Measurements from ENCODE around the gene CUEDC1. TPM values are rescaled to one million over a fixed set of nuclear protein-coding genes. Genes with fewer than 3 reads are reported as not detected.

CUEDC1 gene
- total and polyA plus RNA-seq, 11 donors: 29.6 to 68.5 (median 42.2) TPM

DNA sequence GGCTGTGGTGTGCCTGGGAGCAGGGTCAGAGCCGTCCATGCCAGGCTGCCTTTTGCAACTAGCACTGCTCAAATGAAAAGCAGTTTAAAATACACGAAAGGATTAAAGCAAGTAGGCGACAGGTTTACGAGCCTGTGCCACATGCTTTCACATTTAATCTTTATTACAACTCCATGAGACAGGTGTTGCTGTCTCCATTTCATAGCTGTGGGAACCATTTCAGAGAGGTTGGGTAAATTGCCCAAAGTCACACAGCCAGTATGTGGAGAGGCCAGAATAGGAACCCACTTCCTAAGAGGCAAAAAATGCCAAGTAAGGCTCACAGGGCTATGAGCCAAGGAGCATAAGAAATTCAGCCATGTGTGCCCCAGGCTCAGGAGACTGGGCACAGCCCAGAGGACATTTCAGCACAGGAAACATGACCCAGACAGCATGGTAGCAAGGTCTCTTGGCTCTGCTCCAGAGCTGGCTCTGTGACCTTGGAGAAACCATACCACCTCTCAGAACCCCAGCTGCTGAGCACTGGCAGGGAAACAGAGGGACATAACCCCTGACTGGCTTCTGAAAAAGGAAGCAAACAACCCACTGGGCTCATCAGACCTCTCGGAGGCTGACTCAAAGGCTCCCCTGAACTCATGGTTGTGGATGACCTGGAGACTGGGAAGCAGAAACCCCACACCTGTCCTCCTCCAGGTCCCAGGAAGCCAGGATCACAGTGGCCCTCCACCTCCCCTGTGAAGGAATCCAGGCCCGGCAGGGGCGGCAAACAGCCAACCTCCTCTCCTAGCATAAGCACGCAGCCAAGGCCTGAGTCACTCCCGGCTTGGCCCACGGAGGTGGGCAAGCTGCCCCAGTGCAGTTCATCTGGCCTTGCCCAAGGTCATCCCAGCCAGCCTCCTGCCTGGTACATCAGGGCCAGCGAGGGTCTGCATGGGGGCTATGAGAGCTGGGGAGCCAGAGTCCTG, 65.0 kb downstream of the CUEDC1 start:
- intact Hi-C loops (cut with DNase I): loop anchor here (2.0 to 5.0 kb wide), 12 partner anchors 15 to 105 kb away; partner anchors contain the start of genes MRPS23 (in 3 of the 10), VEZF1 (in 2 of the 10) and CUEDC1 (in 1 of the 10)
- Histone ChIP-seq H3K27ac (peak overlapping the region; percentile 92 to 100 (median 97)), H3K4me1 (peaks cover 6 to 73% (median 67%) of the 10 kb centered on the region in 12 donors), H3K4me3 (no peak overlapping the region), H3K9me3 (no peaks in the 10 kb centered on the region), H3K36me3 (peaks cover 0 to 6% (median 3%) of the 10 kb centered on the region in 9 donors), H3K27me3 (no peaks in the 10 kb centered on the region)
- DNase-seq (peak; percentile 86 to 94 (median 93)), ATAC-seq (peak; percentile 43 to 67 (median 65))
- 51 to 60% (median 55%) methylated on average over 9 to 11 of the region's 11 CpGs for WGBS, 4 donors
- no peak for TF ChIP-seq POLR2A (IDR thresholded peaks at IDR 0.05)
- TF ChIP-seq, protein P1, sequence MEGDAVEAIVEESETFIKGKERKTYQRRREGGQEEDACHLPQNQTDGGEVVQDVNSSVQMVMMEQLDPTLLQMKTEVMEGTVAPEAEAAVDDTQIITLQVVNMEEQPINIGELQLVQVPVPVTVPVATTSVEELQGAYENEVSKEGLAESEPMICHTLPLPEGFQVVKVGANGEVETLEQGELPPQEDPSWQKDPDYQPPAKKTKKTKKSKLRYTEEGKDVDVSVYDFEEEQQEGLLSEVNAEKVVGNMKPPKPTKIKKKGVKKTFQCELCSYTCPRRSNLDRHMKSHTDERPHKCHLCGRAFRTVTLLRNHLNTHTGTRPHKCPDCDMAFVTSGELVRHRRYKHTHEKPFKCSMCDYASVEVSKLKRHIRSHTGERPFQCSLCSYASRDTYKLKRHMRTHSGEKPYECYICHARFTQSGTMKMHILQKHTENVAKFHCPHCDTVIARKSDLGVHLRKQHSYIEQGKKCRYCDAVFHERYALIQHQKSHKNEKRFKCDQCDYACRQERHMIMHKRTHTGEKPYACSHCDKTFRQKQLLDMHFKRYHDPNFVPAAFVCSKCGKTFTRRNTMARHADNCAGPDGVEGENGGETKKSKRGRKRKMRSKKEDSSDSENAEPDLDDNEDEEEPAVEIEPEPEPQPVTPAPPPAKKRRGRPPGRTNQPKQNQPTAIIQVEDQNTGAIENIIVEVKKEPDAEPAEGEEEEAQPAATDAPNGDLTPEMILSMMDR (IDR thresholded peaks at IDR 0.05): no peak

DNA sequence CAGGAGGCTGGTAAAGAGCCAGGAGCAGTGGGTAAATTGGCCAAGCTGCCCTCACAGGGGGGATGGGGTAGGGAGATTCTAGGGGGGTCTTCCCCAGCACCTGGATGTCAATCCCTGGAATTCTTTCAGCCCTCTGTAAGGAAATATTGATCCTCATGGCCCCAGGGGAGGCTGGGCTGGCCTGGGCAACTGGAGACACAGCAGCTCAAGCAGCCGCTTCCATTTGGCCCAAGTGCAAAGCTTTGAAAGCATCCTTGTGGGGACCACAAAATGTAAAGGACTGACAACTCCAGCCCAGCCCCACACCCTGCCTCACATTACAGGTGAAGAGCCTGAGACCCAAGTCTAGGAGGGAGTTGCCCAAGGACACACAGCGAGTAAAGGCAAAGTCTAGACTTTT, 66.0 kb downstream of the CUEDC1 start:
- H3K36me3 ChIP-seq: peaks cover 0 to 15% (median 12%) of the 10 kb centered on the region in 9 donors
- H3K9me3 ChIP-seq: no peaks in the 10 kb centered on the region
- H3K27ac ChIP-seq: peak overlapping the region; percentile 92 to 100 (median 97)
- no peak for ATAC-seq
- intact Hi-C loops (cut with DNase I): no loop called here
- H3K4me3 ChIP-seq: no peak overlapping the region
- H3K4me1 ChIP-seq: peaks cover 6 to 64% (median 58%) of the 10 kb centered on the region in 12 donors
- WGBS, 4 donors: 92 to 98% (median 94%) methylated on average over 2 of the region's 2 CpGs
- H3K27me3 ChIP-seq: no peaks in the 10 kb centered on the region
- peak in 1 of 5 donors; percentile 26 for DNase-seq
- TF ChIP-seq, protein P1 (IDR thresholded peaks at IDR 0.05): no peak
- no peak for TF ChIP-seq POLR2A (IDR thresholded peaks at IDR 0.05)

GRCh38 chr17:57888311-57889216, 66.6 kb downstream of the CUEDC1 start:
- peaks cover 6 to 57% (median 51%) of the 10 kb centered on the region in 12 donors for H3K4me1 ChIP-seq
- ATAC-seq: no peak
- intact Hi-C loops (cut with DNase I): no loop called here

More at GRCh38 chr17:57888311-57889216, 66.6 kb downstream of the CUEDC1 start:
- 68 to 74% (median 69%) methylated on average over 12 of the region's 12 CpGs for WGBS, 4 donors
- peaks cover 0 to 20% (median 16%) of the 10 kb centered on the region in 9 donors for H3K36me3 ChIP-seq
- peak overlapping the region in 10 of 12 donors; percentile 92 to 100 (median 97) for H3K27ac ChIP-seq
- H3K4me3 ChIP-seq: no peak overlapping the region
- TF ChIP-seq, protein P1 (IDR thresholded peaks at IDR 0.05): no peak
- no peak for TF ChIP-seq POLR2A (IDR thresholded peaks at IDR 0.05)
- no peaks in the 10 kb centered on the region for H3K27me3 ChIP-seq
- peak in 1 of 5 donors; percentile 41 for DNase-seq
- H3K9me3 ChIP-seq: no peaks in the 10 kb centered on the region

All from heart left ventricle (tissue), 16 donors.